Endometrial microvascular endothelial cells (primary cell): ENCODE data around the gene DDX31. TPM values are rescaled to one million over a fixed set of nuclear protein-coding genes. Genes with fewer than 3 reads are reported as not detected.
"Not testable (repeated sequence)": the region's sequence is repeated elsewhere in the genome, so short reads cannot be mapped to it uniquely, and the experiment has no call there.

Experiments
- in situ Hi-C: cut with HindIII; loops from 2 replicates; pipeline ENCODE4 v1.10.0; 2017; ENCODE audit warnings: low sequenced_read_pairs, low pct_unique_long_range_greater_than_20kb; ENCODE audit errors: inconsistent ontology term
- total RNA-seq: library from RNA; depleted of rRNA; stranded (reverse); fragments of >200 nt; gene quantifications from one replicate; pipeline ENCODE4 v1.2.3, GENCODE V29; 2015; ENCODE audit errors: inconsistent ontology term

Gene DDX31
- total RNA-seq, 1 donor from 2014 or later: 14.7 TPM

DNA sequence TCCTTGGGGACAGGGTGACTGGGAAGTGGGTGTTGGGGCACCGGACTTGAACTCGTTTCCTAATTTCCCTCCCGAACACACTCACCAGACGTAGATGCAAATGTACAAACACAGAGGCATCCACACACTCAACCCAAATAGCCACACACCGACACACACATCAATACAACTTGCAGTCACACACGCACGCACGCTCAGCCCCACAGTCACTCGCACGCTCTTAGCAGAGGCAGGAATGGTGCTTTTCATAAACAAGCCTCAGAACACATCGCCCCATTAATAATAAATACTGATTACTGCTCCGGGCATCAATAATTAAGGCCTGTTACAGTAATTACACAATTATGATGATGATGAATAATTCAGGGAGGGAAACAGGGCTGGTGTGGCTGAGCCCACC is 81.7 kb downstream of the DDX31 start:
- in situ Hi-C loops: no loop called here

GRCh38 chr9:132587592-132587955 is 82.2 kb downstream of the DDX31 start:
- in situ Hi-C loops: no loop called here

DNA sequence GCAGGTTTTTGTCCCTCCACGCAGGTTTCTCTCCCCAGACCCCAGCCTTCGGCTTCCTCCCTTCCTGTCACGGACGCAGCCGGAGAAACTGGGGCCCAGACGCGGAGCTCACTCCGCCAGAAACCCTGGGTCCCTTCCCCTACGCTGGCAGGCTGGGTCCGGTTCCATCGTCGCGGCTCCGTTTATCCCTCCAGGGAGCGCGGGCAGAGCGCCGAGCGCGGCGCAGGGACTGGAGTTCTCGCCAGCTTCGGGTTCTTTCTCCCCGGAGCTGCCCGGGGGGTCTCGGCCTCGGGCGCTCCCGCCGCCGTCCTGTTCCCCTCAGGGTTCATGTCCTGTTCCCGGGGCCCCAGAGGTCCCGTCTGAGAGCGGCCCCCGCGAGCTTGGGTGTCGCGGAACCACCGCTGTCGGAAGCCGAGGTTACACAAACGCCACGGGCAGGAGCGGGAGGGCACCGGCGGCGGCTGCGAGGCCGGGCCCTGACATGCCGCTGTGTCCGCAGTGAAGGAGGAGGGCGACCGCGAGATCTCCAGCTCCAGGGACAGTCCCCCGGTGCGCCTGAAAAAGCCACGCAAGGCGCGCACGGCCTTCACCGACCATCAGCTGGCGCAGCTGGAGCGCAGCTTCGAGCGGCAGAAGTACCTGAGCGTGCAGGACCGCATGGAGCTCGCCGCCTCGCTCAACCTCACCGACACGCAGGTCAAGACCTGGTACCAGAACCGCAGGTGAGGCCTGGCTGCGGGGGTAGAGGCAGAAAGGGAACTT is 82.8 kb downstream of the DDX31 start:
- in situ Hi-C loops: no loop called here

GRCh38 chr9:132585954-132586829 is 83.6 kb downstream of the DDX31 start:
- in situ Hi-C loops: no loop called here

GRCh38 chr9:132584601-132585560 is 84.9 kb downstream of the DDX31 start:
- in situ Hi-C loops: no loop called here

- in situ Hi-C loops: no loop called here
These were observed 86.0 kb downstream of the DDX31 start for GRCh38 chr9:132583584-132584304.

DNA sequence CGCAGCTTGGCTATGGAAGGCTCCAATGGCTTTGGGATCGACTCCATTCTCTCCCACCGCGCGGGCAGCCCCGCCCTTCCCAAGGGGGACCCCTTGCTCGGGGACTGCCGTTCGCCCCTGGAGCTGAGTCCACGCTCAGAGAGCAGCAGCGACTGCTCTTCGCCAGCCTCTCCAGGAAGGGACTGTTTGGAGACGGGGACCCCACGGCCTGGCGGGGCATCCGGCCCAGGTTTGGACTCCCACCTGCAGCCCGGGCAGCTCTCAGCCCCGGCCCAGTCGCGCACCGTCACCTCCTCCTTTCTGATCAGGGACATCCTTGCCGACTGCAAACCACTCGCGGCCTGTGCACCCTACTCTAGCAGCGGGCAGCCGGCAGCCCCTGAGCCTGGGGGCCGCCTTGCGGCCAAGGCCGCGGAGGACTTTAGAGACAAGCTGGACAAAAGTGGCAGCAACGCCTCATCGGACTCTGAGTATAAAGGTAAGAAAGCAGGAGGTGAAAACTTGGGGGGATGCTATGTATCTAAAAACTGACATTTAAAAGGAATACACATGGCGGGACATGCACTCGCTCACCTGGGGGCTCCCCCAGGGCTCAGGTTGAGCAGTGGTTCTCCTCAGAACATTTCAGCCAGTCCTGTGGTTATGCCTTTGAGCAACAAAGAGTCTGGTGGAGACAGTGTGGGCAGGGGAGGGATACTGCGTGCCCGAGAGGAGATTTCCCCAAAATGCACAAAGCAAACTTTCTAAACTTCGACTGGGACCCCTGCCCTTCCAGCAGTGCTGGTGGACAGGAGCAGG is 86.8 kb downstream of the DDX31 start:
- in situ Hi-C loops: no loop called here

- in situ Hi-C loops: no loop called here
These were observed 87.5 kb downstream of the DDX31 start, which contains the start of gene BARHL1 for GRCh38 chr9:132582276-132582785. TSS of gene BARHL1 (plus strand) at chr9:132582606. CDS start at chr9:132582798, 192 bp downstream.

GRCh38 chr9:132579427-132579798 is 90.4 kb downstream of the DDX31 start:
- in situ Hi-C loops: no loop called here

- in situ Hi-C loops: no loop called here
These were observed 91.3 kb downstream of the DDX31 start for GRCh38 chr9:132578367-132578932.

GRCh38 chr9:132577119-132577518 is 92.7 kb downstream of the DDX31 start:
- in situ Hi-C loops: no loop called here

DNA sequence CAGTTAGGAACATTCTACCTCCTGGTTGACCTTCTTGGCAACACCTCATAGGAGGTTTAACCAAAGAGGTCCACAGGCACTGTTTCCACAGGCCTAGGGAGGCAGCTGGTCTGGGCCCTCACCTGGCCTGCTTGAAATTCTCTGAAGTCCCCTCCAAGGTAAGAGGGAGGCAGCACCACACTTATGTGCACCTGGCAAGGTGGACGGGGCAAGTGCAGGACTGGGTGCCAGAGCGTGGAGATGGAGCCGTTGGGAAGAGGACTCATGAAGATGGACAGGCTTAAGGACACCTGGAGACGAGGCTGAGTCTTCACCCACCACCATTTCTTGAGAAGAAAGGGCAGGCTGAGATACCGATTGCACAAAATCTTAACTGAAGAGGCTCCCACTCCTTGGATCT is 94.0 kb downstream of the DDX31 start:
- in situ Hi-C loops: no loop called here

- in situ Hi-C loops: no loop called here
These were observed 94.7 kb downstream of the DDX31 start for GRCh38 chr9:132575005-132575609.

DNA sequence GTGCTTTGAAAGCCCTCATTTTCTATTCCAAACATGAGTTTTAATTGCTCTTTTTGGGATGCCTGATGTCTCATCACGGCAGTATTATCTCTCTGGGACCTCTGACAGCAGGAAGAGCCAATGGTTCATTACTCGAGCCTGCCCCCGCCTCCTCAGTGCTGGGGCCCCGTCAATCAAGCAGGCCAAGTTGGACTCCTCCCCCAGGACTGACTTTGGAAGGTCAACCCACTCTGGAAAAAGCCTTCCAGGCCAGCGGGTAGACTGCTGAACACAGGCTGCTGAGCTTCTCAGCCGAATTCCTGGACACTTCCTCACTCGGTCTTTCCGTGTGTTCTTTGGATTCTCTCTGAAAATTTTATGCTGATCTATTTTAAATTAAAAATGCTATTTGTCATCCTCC is 96.9 kb downstream of the DDX31 start:
- in situ Hi-C loops: no loop called here

DNA sequence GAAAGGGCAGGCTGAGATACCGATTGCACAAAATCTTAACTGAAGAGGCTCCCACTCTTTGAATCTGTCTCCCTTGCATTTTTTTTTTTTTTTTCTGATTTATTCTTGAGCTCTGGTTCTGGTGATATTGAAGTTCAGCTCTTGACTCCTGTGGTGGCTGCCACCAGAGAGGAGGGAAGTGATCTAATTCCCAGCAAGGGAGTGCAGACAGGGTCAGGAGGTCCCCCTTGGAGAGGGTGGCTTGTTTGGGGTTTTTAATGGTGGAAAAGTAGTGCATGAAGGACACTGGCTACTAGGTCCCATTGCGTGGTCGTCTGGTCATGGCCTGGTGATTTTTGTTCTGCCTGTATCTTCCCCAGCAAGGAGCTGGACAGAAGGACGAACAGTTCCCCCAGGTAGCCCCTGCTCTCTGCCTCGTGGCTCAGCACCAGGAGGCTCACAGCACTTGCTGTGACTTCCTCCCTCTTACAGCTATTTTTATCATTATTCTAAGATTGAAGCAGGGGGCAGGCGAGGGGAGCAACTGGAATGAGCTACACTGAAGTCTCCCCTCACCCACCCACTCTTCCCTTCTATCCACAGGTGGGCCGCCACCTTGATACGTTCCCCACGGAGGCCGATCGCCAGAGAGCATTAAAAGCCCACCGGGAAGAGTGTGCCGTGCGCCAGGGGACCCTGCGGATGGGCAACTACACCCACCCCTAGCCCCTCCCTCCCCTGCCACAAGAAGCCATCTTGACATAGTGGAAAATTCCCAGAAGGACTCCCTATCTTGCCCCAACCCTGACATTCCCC is 97.8 kb downstream of the DDX31 start:
- in situ Hi-C loops: no loop called here

DNA sequence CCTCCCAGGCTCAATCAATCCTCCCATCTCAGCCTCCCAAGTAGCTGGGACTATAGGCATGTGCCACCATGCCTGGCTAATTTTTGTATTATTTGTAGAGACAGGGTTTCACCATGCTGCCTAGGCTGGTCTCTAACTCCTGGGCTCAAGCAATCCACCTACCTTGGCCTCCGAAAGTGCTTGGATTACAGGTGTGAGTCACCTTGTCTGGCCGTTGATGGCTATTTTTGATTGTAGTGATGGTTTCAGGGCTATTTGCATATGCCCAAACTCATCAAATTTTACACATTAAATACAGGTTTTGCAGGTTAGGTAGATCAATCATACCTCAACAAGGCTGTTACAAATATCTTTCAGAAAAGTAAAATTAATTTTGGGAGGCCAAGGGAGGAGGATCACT is 101.0 kb downstream of the DDX31 start:
- in situ Hi-C loops: not testable (repeated sequence)
